ENCODE measurements around the gene PARD3B. TPM values are rescaled to one million over a fixed set of nuclear protein-coding genes. Genes with fewer than 3 reads are reported as not detected.

Gene PARD3B
- total RNA-seq, 1 experiment from 2014 or later = 7.6 TPM

- CTCF ChIA-PET = no interaction called here
- no peak for DNase-seq
- no peaks in the 10 kb centered on the region for H3K27me3 ChIP-seq (ENCODE audit: insufficient read depth, low read depth)
- no peaks in the 10 kb centered on the region for H3K9me2 ChIP-seq (ENCODE audit: insufficient read depth)
- no peaks in the 10 kb centered on the region for H3F3A ChIP-seq (ENCODE audit: insufficient read depth, low read depth)
- H4K20me1 ChIP-seq (ENCODE audit: insufficient read depth) = no peaks in the 10 kb centered on the region
- intact Hi-C loops (cut with micrococcal nuclease; ENCODE audit: unreplicated experiment) = no loop called here
- no peak overlapping the region for H3K4me2 ChIP-seq
- H3K79me2 ChIP-seq (ENCODE audit: low read depth) = no peaks in the 10 kb centered on the region
- no peaks in the 10 kb centered on the region for H3K9me3 ChIP-seq (ENCODE audit: insufficient read depth, low read depth)
- no peaks in the 10 kb centered on the region for H3K4me1 ChIP-seq (replicated peaks; ENCODE audit: insufficient read depth)
- H3K27ac ChIP-seq = no peak overlapping the region
- POLR2A ChIA-PET (ENCODE audit: unreplicated experiment) = no interaction called here
- TF ChIP-seq CTCF (conservative IDR thresholded peaks at IDR 0.05) (no peak), EZH2 (IDR thresholded peaks at IDR 0.05; ENCODE audit: low read depth) (no peak)
- no peaks in the 10 kb centered on the region for H3K36me3 ChIP-seq (ENCODE audit: low read depth)
- no TSS peak for BruUV-seq (replicated peaks)
- H3K4me3 ChIP-seq = no peak overlapping the region
- no peak overlapping the region for H2AFZ ChIP-seq
These were observed 700.4 kb downstream of the PARD3B start for GRCh38 chr2:205245652-205246051.

- Histone ChIP-seq H3F3A (ENCODE audit: insufficient read depth, low read depth) (no peaks in the 10 kb centered on the region), H3K27me3 (ENCODE audit: insufficient read depth, low read depth) (no peaks in the 10 kb centered on the region), H3K4me3 (no peak overlapping the region), H3K4me2 (no peak overlapping the region), H3K27ac (no peak overlapping the region), H2AFZ (no peak overlapping the region), H3K9me2 (ENCODE audit: insufficient read depth) (no peaks in the 10 kb centered on the region), H3K36me3 (ENCODE audit: low read depth) (no peaks in the 10 kb centered on the region), H3K79me2 (ENCODE audit: low read depth) (no peaks in the 10 kb centered on the region), H3K4me1 (replicated peaks; ENCODE audit: insufficient read depth) (no peaks in the 10 kb centered on the region), H3K9me3 (ENCODE audit: insufficient read depth, low read depth) (no peaks in the 10 kb centered on the region), H4K20me1 (ENCODE audit: insufficient read depth) (no peaks in the 10 kb centered on the region)
- CTCF ChIA-PET = no interaction called here
- POLR2A ChIA-PET (ENCODE audit: unreplicated experiment) = no interaction called here
- intact Hi-C loops (cut with micrococcal nuclease; ENCODE audit: unreplicated experiment) = no loop called here
- BruUV-seq (replicated peaks) = no TSS peak
- no peak for TF ChIP-seq EZH2 (IDR thresholded peaks at IDR 0.05; ENCODE audit: low read depth)
- no peak for TF ChIP-seq CTCF (conservative IDR thresholded peaks at IDR 0.05)
- no peak for DNase-seq
These were observed 713.8 kb downstream of the PARD3B start for GRCh38 chr2:205259121-205259520.

DNA sequence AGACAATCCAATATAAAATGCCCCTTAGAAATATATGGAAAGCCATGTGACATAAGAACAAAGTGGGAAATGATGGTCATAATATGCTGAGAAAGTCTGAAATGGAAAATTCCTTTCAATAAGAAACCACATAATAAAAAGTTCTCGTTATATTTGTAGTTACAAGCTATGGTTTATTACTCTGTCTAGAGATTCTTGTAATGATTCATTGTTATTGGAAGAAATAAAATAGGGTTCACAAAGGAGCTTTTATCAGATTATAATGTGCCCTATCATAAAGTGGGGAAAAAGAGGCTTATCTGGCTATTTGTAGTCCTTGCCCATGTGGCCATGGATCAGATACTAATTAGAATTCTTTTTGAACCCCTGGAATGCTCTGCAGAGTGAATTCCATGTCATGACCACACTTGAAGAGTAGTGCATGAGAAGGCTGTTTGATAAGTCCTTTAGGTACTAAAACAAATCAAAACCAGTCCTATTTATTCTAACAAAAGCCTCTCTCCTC, 716.3 kb downstream of the PARD3B start:
- POLR2A ChIA-PET (ENCODE audit: unreplicated experiment) = no interaction called here
- intact Hi-C loops (cut with micrococcal nuclease; ENCODE audit: unreplicated experiment) = no loop called here
- Histone ChIP-seq H3K4me3 (no peak overlapping the region), H3K9me2 (ENCODE audit: insufficient read depth) (no peaks in the 10 kb centered on the region), H3K9me3 (ENCODE audit: insufficient read depth, low read depth) (no peaks in the 10 kb centered on the region), H3K27me3 (ENCODE audit: insufficient read depth, low read depth) (no peaks in the 10 kb centered on the region), H2AFZ (no peak overlapping the region), H3K4me2 (no peak overlapping the region), H3K79me2 (ENCODE audit: low read depth) (no peaks in the 10 kb centered on the region), H4K20me1 (ENCODE audit: insufficient read depth) (no peaks in the 10 kb centered on the region), H3F3A (ENCODE audit: insufficient read depth, low read depth) (no peaks in the 10 kb centered on the region), H3K27ac (no peak overlapping the region), H3K4me1 (replicated peaks; ENCODE audit: insufficient read depth) (no peaks in the 10 kb centered on the region), H3K36me3 (ENCODE audit: low read depth) (no peaks in the 10 kb centered on the region)
- TF ChIP-seq EZH2 (IDR thresholded peaks at IDR 0.05; ENCODE audit: low read depth) = no peak
- TF ChIP-seq CTCF (conservative IDR thresholded peaks at IDR 0.05) = no peak
- no TSS peak for BruUV-seq (replicated peaks)
- CTCF ChIA-PET = no interaction called here
- DNase-seq = no peak

All from PC-9 (cell line).